CD4-positive, alpha-beta T cell (primary cell): ENCODE results near the gene ZNF74. TPM values are rescaled to one million over a fixed set of nuclear protein-coding genes. Genes with fewer than 3 reads are reported as not detected.

Experiments
- ATAC-seq: fragments of 200-7000 bp; cut with Tn5 transposase; one replicate; pipeline ENCODE4 v1.10.0; 2022; ENCODE audit warnings: mild to moderate bottlenecking; ENCODE audit not compliant: poor library complexity
- CTCF ChIA-PET: fragments of 350-600 bp; sonication (Branson Sonifier 250); formaldehyde crosslinking; loops from one replicate; lab custom pipeline; 2021; ENCODE audit warnings: antibody characterized with exemption, inconsistent platforms; lab: Charles Lee
- POLR2A ChIA-PET: fragments of 350-600 bp; sonication (Branson Sonifier 250); formaldehyde crosslinking; loops from one replicate; lab custom pipeline; 2021; ENCODE audit warnings: antibody characterized with exemption, inconsistent platforms; lab: Charles Lee
- DNase-seq, 14 experiments: peaks; one replicate each; pipeline ENCODE4 v3.0.0-alpha.2; 2013 to 2020; ENCODE audit warnings: mixed read lengths in 2 of 14
- H3K27ac ChIP-seq, 2 donors: one replicate each; pipeline versions ENCODE4 v1.5.1 to v1.7.0; 2013; ENCODE audit warnings: low read length in 2 of 2, low read depth in 1 of 2, mild to moderate bottlenecking in 1 of 2
- H3K27me3 ChIP-seq, 2 experiments: 1 replicate in 1 of 2; 2 replicates in 1 of 2; pipeline versions ENCODE4 v1.6.1 to v1.7.0; 2013; ENCODE audit warnings: low read length in 2 of 2, control low read depth in 1 of 2, mild to moderate bottlenecking in 1 of 2, moderate library complexity in 1 of 2; ENCODE audit not compliant: insufficient read depth in 2 of 2, control insufficient read depth in 1 of 2
- H3K36me3 ChIP-seq: one replicate; pipeline ENCODE4 v1.6.1; 2013; ENCODE audit warnings: low read length, control low read depth; ENCODE audit not compliant: insufficient read depth
- H3K4me1 ChIP-seq: one replicate; pipeline ENCODE4 v1.6.1; 2013; ENCODE audit warnings: low read length, control low read depth; ENCODE audit not compliant: insufficient read depth
- H3K4me3 ChIP-seq: one replicate; pipeline ENCODE4 v1.5.1; 2013; ENCODE audit warnings: mild to moderate bottlenecking, low read length, moderate library complexity
- H3K9me3 ChIP-seq, 2 experiments: 1 replicate in 1 of 2; 2 replicates in 1 of 2; pipeline versions ENCODE4 v1.6.1 to v1.7.0; 2013; ENCODE audit warnings: low read length in 2 of 2, mild to moderate bottlenecking in 2 of 2, control low read depth in 1 of 2, moderate library complexity in 1 of 2; ENCODE audit not compliant: control insufficient read depth in 1 of 2, insufficient read depth in 1 of 2
- H3K27ac Mint-ChIP-seq: one replicate; pipeline ENCODE4 v1.8.0; 2020; ENCODE audit warnings: mixed read lengths
- H3K27me3 Mint-ChIP-seq: one replicate; pipeline ENCODE4 v1.8.0; 2021; ENCODE audit warnings: mixed read lengths
- H3K36me3 Mint-ChIP-seq: one replicate; pipeline ENCODE4 v1.8.0; 2021; ENCODE audit warnings: low read depth, mixed read lengths
- H3K4me1 Mint-ChIP-seq: one replicate; pipeline ENCODE4 v1.8.0; 2021; ENCODE audit warnings: low read depth, mixed read lengths
- H3K4me3 Mint-ChIP-seq: one replicate; pipeline ENCODE4 v1.8.0; 2020; ENCODE audit warnings: mild to moderate bottlenecking, mixed read lengths
- H3K9me3 Mint-ChIP-seq: one replicate; pipeline ENCODE4 v1.8.0; 2020; ENCODE audit warnings: mixed read lengths
- CTCF ChIP-seq: fragments of 200-600 bp; IDR thresholded peaks from one replicate; pipeline ENCODE4 v1.8.0; 2022; ENCODE audit warnings: antibody characterized with exemption, mild to moderate bottlenecking
- intact Hi-C, 2 experiments: fragments of 100-400 bp; cut with DNase I in 1 of 2; cut with micrococcal nuclease in 1 of 2; formaldehyde crosslinking; loops; one replicate each; pipeline versions ENCODE4 v1.15.1 to v1.9.0; 2023 to 2025; cut with DNase I, micrococcal nuclease
- total RNA-seq, 174 experiments: library from RNA in 2 of 174; stranded (reverse) in 2 of 174; gene quantifications; one replicate each; pipeline ENCODE4 v1.2.3 and lab custom pipeline; 2021 to 2026

Gene ZNF74
- total RNA-seq, 2 experiments from 2014 or later: 1.7 to 2.3 TPM

- H3K27ac Mint-ChIP-seq: no peak overlapping the region
- no peaks in the 10 kb centered on the region for H3K9me3 ChIP-seq
- H3K27ac ChIP-seq: no peak overlapping the region
- H3K4me1 Mint-ChIP-seq: peaks cover 35% of the 10 kb centered on the region
- ChIA-PET POLR2A (no interaction called here), CTCF (interaction anchor here (1.5 kb wide), 1 partner anchor 75 kb away, joined by 3 read pairs; the partner anchor contains the start of gene DGCR6L)
- TF ChIP-seq CTCF: no peak
- no peak for ATAC-seq
- H3K9me3 Mint-ChIP-seq: no peaks in the 10 kb centered on the region
- H3K4me3 Mint-ChIP-seq: peak overlapping the region; percentile 86
- H3K36me3 ChIP-seq: no peaks in the 10 kb centered on the region
- H3K36me3 Mint-ChIP-seq: peaks cover 5% of the 10 kb centered on the region
- no peaks in the 10 kb centered on the region for H3K27me3 ChIP-seq
- H3K4me3 ChIP-seq: no peak overlapping the region
- peaks cover 28% of the 10 kb centered on the region for H3K4me1 ChIP-seq
- intact Hi-C loops: loop anchor here in 1 of 2 experiments (2.0 to 10.0 kb wide), 3 partner anchors 75 to 381 kb away; partner anchors contain the start of genes ARVCF, DGCR6L, RANBP1 and TRMT2A
- no peaks in the 10 kb centered on the region for H3K27me3 Mint-ChIP-seq
- no peak for DNase-seq
Observed at GRCh38 chr22:20395181-20395906, 1.4 kb downstream of the ZNF74 start.

- Histone ChIP-seq H3K9me3 (no peaks in the 10 kb centered on the region), H3K27ac (no peak overlapping the region), H3K27me3 (no peaks in the 10 kb centered on the region), H3K4me3 (no peak overlapping the region), H3K36me3 (peaks cover 4% of the 10 kb centered on the region), H3K4me1 (peaks cover 28% of the 10 kb centered on the region)
- peaks cover 5% of the 10 kb centered on the region for H3K36me3 Mint-ChIP-seq
- H3K9me3 Mint-ChIP-seq: no peaks in the 10 kb centered on the region
- intact Hi-C loops: loop anchor here in 1 of 2 experiments (2.0 to 10.0 kb wide), 3 partner anchors 75 to 381 kb away; partner anchors contain the start of genes ARVCF, DGCR6L, RANBP1 and TRMT2A
- H3K4me3 Mint-ChIP-seq: peak overlapping the region; percentile 86
- ChIA-PET CTCF (no interaction called here), POLR2A (no interaction called here)
- ATAC-seq (no peak), DNase-seq (no peak)
- no peaks in the 10 kb centered on the region for H3K27me3 Mint-ChIP-seq
- peaks cover 35% of the 10 kb centered on the region for H3K4me1 Mint-ChIP-seq
- H3K27ac Mint-ChIP-seq: no peak overlapping the region
- TF ChIP-seq CTCF: no peak
Observed at GRCh38 chr22:20395907-20396287, 1.9 kb downstream of the ZNF74 start.

GRCh38 chr22:20396639-20397038 is 2.7 kb downstream of the ZNF74 start:
- H3K4me3 Mint-ChIP-seq: peak overlapping the region; percentile 86
- no peaks in the 10 kb centered on the region for H3K9me3 Mint-ChIP-seq
- Histone ChIP-seq H3K27me3 (no peaks in the 10 kb centered on the region), H3K27ac (no peak overlapping the region), H3K4me1 (peaks cover 28% of the 10 kb centered on the region), H3K36me3 (peaks cover 10% of the 10 kb centered on the region), H3K9me3 (no peaks in the 10 kb centered on the region), H3K4me3 (no peak overlapping the region)
- CTCF ChIA-PET: no interaction called here
- POLR2A ChIA-PET: no interaction called here
- DNase-seq: no peak
- TF ChIP-seq CTCF: no peak
- peaks cover 35% of the 10 kb centered on the region for H3K4me1 Mint-ChIP-seq
- no peaks in the 10 kb centered on the region for H3K27me3 Mint-ChIP-seq
- H3K36me3 Mint-ChIP-seq: peaks cover 5% of the 10 kb centered on the region
- ATAC-seq: no peak
- no peak overlapping the region for H3K27ac Mint-ChIP-seq
- intact Hi-C loops: loop anchor here in 1 of 2 experiments (10.0 kb wide), 2 partner anchors 282 to 382 kb away; partner anchors contain the start of genes ARVCF, RANBP1 and TRMT2A
